Ascending aorta (tissue), 2 donors: Measurements from ENCODE around the gene ARMC12. TPM values are rescaled to one million over a fixed set of nuclear protein-coding genes. Genes with fewer than 3 reads are reported as not detected.
A peak's percentile ranks its signal among the peaks of the same experiment; 100 is the strongest.

ENCODE experiments used
- DNase-seq, 2 donors: peaks; one replicate each; pipeline ENCODE4 v3.0.0-alpha.2; 2019; ENCODE audit warnings: low spot score in 2 of 2
- H3K27ac ChIP-seq, 2 donors: fragments of 200-600 bp; sonication (generic); one replicate each; pipeline ENCODE4 v1.5.1; 2016 to 2017; ENCODE audit warnings: mild to moderate bottlenecking in 1 of 2
- H3K27me3 ChIP-seq: fragments of 200-600 bp; sonication (generic); one replicate; pipeline ENCODE4 v1.5.1; 2017
- H3K36me3 ChIP-seq, 2 donors: fragments of 200-600 bp; sonication (generic); one replicate each; pipeline ENCODE4 v1.5.1; 2016
- H3K4me1 ChIP-seq, 2 donors: fragments of 200-600 bp; sonication (generic); one replicate each; pipeline ENCODE4 v1.5.1; 2016 to 2017; ENCODE audit warnings: mild to moderate bottlenecking in 1 of 2
- H3K4me3 ChIP-seq, 2 donors: fragments of 200-600 bp; sonication (generic); one replicate each; pipeline ENCODE4 v1.5.1; 2016 to 2017; ENCODE audit warnings: mild to moderate bottlenecking in 1 of 2
- H3K9me3 ChIP-seq, 2 donors: fragments of 200-600 bp; sonication (generic); one replicate each; pipeline ENCODE4 v1.5.1; 2016
- intact Hi-C: fragments of 100-400 bp; cut with DNase I; formaldehyde crosslinking; loops from one replicate; pipeline ENCODE4 v1.15.1; 2023
- total RNA-seq: library from RNA; depleted of rRNA; stranded (reverse); fragments of >200 nt; gene quantifications from one replicate; pipeline ENCODE4 v1.1.0, GENCODE V29; 2016
- TF ChIP-seq, protein P1 (sequence below), 3 experiments: fragments of 200-600 bp in 2 of 3; fragments of 450-650 bp in 1 of 3; sonication (generic) in 2 of 3; IDR thresholded peaks; one replicate each; pipeline ENCODE4 v1.5.1; 2016 to 2019; ENCODE audit warnings: antibody characterized with exemption in 3 of 3, mild to moderate bottlenecking in 1 of 3, moderate library complexity in 1 of 3

The ARMC12 gene
- total RNA-seq, 1 donor from 2014 or later: not detected

DNA sequence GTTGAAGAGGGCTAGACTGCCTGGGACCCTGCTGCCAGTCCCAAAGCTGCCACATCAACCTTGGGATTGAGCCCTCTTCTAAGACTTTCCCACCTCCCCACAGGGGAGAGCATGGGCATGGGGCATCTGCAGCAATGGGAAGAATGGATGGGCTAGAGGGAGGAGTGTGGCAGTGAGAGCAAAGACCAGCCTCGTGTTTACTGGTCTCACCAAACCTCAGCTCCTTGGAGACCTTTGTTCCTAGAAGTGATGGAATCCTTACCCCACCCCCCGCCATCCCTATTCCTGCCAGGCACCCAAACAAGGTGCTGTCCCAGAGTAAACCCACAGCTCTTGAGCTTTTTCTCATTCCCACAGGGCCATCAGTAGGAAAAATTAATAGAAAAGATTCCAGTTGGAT is 20.0 kb upstream of the ARMC12 start:
- no peak for DNase-seq
- Histone ChIP-seq H3K4me1 (peaks cover 10 to 12% of the 10 kb centered on the region in 2 donors), H3K36me3 (no peaks in the 10 kb centered on the region), H3K9me3 (no peaks in the 10 kb centered on the region), H3K27me3 (no peaks in the 10 kb centered on the region), H3K4me3 (no peak overlapping the region), H3K27ac (no peak overlapping the region)
- intact Hi-C loops: no loop called here
- TF ChIP-seq, protein P1, sequence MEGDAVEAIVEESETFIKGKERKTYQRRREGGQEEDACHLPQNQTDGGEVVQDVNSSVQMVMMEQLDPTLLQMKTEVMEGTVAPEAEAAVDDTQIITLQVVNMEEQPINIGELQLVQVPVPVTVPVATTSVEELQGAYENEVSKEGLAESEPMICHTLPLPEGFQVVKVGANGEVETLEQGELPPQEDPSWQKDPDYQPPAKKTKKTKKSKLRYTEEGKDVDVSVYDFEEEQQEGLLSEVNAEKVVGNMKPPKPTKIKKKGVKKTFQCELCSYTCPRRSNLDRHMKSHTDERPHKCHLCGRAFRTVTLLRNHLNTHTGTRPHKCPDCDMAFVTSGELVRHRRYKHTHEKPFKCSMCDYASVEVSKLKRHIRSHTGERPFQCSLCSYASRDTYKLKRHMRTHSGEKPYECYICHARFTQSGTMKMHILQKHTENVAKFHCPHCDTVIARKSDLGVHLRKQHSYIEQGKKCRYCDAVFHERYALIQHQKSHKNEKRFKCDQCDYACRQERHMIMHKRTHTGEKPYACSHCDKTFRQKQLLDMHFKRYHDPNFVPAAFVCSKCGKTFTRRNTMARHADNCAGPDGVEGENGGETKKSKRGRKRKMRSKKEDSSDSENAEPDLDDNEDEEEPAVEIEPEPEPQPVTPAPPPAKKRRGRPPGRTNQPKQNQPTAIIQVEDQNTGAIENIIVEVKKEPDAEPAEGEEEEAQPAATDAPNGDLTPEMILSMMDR (IDR thresholded peaks at IDR 0.05): no peak

DNA sequence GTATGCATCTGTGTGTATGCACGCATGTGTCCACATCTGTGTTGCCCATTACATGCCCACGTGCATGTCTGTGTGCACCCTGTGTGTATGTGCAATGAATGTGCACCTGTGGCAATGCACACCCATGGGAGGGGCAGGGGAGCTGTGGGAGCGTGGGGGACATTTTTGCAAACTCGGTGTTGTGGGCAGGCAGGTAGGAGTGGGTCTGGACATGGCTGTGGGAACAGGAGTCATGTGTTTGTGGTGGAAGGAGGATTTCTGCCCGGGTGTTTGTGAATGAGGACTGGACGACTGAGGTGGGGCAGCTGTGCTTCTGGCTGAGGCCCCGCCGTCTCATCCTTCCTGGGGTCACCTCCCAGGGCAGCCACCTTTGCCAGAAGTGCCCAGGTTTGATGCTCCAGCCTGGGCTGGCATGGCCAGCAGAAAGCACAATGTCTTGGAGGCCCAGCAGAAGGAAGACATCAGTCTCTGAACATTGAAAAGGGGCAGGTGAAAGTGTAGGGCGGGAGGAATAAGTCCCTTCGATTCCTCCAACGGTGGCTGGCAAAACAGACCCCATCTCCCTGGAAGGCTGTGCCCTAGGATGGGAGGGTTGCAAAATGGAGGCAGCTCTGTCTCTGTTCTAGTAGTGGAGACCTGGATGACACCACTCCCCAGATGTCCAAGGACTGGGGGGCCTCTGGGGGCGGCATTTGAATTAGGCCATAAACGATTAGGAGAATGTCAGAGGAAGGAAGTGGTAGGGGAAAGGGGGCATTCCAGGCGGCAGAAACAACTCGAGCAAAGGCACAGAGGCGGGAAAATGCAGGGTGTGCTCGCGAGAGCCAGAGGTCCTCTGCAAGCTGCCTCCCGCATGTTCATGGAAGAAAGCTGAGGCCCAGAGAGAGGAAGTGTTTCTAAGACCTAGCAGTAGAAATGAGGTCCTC is 19.1 kb upstream of the ARMC12 start:
- H3K9me3 ChIP-seq: no peaks in the 10 kb centered on the region
- H3K36me3 ChIP-seq: no peaks in the 10 kb centered on the region
- TF ChIP-seq, protein P1 (IDR thresholded peaks at IDR 0.05): no peak
- peaks cover 12 to 13% of the 10 kb centered on the region in 2 donors for H3K4me1 ChIP-seq
- H3K4me3 ChIP-seq: no peak overlapping the region
- H3K27me3 ChIP-seq: no peaks in the 10 kb centered on the region
- H3K27ac ChIP-seq: no peak overlapping the region
- intact Hi-C loops: no loop called here
- no peak for DNase-seq

DNA sequence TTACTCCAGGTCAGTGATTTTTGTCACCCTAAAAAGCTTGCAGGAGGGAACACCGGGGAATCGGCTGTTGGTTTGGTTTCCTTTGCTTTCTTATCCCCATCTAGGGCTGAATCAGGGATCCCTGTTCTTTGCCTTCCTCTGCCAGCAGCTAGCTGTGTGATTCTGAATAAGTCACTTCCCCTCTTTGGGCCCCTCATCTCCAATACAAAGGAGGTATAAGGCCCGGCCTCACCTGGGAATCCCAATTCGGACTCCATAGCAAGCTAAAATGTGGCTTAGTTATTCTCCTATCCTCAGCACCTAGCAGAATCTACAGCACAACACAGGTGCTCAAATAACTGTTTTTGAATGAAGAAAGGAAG is 18.5 kb upstream of the ARMC12 start:
- intact Hi-C loops: no loop called here
- Histone ChIP-seq H3K27ac (peak overlapping the region; percentile 70 to 78), H3K4me1 (peaks cover 12 to 13% of the 10 kb centered on the region in 2 donors), H3K4me3 (no peak overlapping the region), H3K27me3 (no peaks in the 10 kb centered on the region), H3K9me3 (no peaks in the 10 kb centered on the region), H3K36me3 (no peaks in the 10 kb centered on the region)
- TF ChIP-seq, protein P1 (IDR thresholded peaks at IDR 0.05): no peak
- DNase-seq: no peak

DNA sequence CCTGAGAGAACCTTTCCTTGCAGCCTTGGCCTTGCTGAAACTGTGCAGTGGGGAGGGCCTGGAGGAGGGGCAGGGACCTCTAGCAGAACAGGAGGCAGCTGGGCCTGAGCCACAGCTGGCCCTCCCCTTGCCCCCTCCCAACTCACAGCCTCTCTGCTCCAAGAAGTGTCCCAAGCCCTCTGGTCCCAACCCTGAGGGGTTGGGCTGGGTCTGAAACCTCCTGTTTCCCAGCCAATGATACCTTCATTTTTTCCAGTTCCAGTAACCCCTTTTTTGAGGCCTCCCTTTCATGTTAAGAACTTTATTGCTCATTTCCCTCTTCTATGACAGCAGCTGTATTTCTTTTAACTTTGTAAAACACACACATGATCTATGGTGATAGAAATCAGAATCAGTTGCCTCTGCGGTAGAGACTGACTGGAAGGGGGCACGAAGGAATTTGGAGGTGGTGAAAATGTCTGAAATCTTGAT is 17.9 kb upstream of the ARMC12 start:
- Histone ChIP-seq H3K27ac (peak overlapping the region; percentile 70 to 78), H3K27me3 (no peaks in the 10 kb centered on the region), H3K4me3 (no peak overlapping the region), H3K4me1 (peaks cover 12 to 18% of the 10 kb centered on the region in 2 donors), H3K36me3 (no peaks in the 10 kb centered on the region), H3K9me3 (no peaks in the 10 kb centered on the region)
- DNase-seq: no peak
- TF ChIP-seq, protein P1 (IDR thresholded peaks at IDR 0.05): no peak
- intact Hi-C loops: no loop called here

DNA sequence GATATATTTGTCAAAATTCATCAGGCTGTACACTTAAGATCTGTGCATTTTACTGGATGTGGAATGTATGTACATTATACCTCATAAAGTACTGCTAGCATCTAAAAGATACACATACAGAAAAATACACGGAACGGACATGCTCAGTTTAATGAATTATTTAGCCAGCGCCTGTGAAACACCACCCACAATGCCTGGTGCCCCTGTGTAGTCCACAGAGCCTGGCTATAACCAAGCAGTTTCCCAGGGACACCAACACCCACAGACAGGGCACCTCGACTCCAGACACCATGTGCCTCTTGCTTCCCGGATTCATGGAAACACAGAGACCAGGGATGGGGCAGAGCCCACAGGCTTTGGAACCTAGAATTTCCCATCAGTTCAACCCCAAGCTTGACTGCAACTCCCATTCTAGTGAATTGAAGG is 17.4 kb upstream of the ARMC12 start:
- Histone ChIP-seq H3K27me3 (no peaks in the 10 kb centered on the region), H3K9me3 (no peaks in the 10 kb centered on the region), H3K4me1 (peaks cover 16 to 21% of the 10 kb centered on the region in 2 donors), H3K4me3 (peak overlapping the region in 1 of 2 donors; percentile 36), H3K36me3 (no peaks in the 10 kb centered on the region), H3K27ac (peak overlapping the region; percentile 70 to 78)
- intact Hi-C loops: no loop called here
- DNase-seq: no peak
- TF ChIP-seq, protein P1 (IDR thresholded peaks at IDR 0.05): no peak
